SU-DHL-6 (cell line): ENCODE results near the gene VWC2L.

Experiments used
- CTCF ChIP-seq: fragments of 200-600 bp; sonication (generic); IDR thresholded peaks from one replicate; pipeline ENCODE4 v1.5.1; 2017; ENCODE audit warnings: antibody characterized with exemption, mild to moderate bottlenecking, low read length, moderate library complexity; ENCODE audit not compliant: insufficient read depth, poor library complexity, severe bottlenecking
- EZH2phosphoT487 ChIP-seq: fragments of 200-600 bp; sonication (generic), shearing (Covaris generic); conservative IDR thresholded peaks from 2 replicates; pipeline ENCODE4 v1.6.1; 2018; ENCODE audit warnings: mild to moderate bottlenecking, antibody characterized with exemption, low read length, moderate library complexity, mixed read lengths

DNA sequence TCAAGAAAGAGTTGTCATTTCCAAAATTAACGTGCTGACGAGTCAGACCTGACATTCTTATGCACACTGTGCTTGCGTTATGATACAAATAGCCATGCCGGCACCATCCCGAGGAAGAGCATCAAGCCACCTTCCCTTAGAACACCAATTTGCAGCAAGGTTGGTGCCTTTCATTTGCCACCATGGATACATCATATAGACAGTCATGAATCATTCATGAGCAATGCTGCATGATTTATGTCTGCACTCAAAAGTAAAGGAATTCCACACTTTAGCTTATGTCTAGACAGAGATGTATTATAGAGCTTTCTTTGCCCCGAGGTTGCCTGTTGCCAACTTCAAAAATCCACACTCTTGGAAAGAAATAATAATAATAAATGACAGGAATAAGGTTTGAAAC is 166.9 kb downstream of the VWC2L start:
- TF ChIP-seq CTCF = no peak
- TF ChIP-seq EZH2phosphoT487 = no peak
